ENCODE results near the gene C10orf67.
"Not testable (repeated sequence)": the region's sequence is repeated elsewhere in the genome, so short reads cannot be mapped to it uniquely, and the experiment has no call there.

The C10orf67 gene

DNA sequence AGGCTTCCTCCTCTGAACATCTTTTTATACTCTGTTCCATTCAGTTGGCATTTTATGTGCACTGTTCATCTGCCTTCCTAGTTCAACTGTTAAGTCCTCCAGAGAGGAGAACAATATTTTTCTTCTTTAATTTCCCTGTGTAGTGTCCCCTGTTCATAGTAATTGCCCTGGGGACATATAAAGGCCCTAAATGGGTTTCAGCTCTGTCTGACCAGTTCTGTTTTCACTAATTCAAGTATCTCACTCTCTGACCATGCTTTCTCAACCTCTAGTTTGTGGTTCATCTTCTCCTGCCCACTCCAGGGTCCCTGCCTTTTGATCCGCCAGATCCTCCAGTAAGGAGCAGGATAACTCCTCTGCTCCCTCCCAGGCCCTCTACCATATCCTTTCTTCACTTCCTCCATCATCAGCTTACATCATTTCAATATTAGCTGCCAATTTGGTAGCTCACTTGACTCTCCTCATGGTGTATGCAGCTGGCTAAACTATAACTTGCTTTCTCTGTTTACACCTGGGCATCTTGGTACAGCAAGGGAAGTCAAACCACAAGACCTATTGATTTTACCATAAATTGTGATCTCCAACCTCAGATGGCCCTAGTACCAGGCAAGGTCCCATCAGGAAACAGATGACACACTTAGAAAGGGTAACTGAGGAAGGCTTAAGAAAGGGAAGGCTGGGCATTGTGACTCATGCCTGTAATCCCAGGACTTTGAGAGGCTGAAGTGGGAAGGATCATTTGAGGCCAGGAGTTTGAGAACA, 17.7 kb upstream of the C10orf67 start:
- DNase-seq (ENCODE audit: low read depth): no peak

DNA sequence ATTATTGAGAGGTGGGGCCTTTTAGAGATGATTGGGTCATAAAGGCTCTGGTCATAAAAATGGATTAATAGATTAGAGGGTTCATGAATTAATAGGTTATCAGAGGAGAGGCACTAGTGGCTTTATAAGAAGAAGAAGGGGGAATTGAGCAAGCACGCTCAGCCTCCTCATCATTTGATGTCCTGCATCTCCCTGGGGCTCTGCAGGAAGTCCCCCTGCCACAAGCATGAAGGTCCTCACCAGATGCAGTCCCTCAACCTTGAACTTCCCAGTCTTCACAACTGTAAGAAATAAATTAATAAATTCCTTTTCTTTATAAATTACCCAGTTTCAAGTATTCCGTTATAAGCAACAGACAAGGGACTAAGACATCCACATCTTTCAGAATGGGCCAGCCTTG, 17.1 kb upstream of the C10orf67 start:
- no peak for DNase-seq (ENCODE audit: low read depth)

DNA sequence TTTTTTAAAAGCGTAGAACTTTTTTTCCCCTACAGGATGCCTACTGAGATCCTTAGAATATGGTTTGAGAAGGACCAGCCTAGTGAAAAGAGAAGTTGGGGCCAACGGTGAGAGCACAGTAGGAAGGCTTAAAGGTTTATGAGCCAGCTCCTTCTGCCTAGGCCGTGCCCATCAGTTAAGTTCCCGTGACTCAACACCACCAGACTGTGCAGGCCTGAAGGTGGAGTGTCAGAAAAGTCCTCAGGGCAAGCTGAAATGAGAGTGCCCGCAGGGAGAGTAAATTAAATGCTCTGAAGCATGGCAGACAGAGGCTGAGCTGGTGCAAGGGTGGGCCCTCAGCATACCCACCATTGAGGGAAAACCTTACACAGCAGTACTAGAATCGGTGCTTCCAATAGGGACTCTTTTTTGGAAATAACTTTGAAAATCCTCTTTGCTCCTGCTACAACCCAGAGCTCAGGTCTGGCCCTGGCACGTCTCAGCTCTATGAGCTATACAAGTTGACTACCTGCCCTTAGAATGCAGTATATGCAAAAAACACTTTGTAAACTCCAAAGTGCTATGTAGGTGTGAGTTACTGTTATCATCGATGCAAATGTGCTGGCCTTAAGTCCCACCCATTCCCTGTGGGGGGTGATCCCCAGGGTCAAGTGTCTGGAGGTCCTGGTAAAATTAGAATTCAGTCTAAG, 15.2 kb upstream of the C10orf67 start:
- no peak for DNase-seq (ENCODE audit: low read depth)

DNA sequence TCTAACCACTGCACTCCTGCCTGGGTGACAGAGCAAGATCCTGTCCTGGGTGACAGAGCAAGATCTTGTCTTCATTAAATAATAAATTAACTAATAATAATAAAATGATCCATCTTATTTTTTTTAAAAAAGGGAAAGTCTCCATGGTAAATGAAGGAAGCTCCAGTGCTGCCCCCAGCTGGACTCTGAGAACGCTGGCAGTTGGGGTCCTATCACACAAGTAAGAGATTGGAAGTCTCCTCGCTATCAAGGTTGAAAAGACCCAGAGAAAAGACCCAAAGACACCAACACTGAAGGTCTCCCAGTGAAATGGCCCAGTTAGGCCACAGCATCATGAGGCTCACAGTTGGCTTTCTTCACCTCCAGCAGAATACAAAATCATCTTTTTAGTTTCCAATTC, 13.8 kb upstream of the C10orf67 start:
- DNase-seq (ENCODE audit: low read depth): no peak

DNA sequence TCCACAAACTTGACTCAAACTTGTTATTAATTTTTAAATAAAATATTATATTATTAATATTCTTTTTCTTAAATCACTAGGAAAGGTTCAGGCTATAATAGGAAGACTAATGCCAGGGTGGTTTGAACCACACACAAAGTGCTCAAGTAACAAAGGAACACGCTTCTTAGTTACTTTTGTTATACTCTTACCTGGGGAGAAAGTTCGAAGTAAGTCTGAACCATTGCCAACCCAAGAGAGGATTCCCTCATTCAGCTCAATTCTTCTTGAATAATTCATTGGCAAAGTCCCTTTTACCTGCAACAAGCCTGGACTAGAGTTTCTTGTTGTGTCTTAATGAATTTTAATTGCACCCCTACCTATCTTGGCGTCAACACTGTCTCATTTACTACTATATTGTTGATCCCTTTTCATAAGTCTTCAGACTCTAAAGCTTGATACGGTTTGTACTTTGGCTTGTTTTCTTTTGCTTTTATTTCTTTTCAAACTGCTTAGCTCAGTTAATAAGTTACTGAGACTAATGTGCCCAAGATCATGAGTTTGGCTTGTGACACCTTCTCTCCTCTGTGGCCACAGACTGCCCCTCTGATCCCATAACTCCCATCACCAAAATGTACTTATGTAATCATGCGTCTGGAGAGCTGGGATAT, 10.2 kb upstream of the C10orf67 start:
- DNase-seq (ENCODE audit: low read depth): no peak

DNA sequence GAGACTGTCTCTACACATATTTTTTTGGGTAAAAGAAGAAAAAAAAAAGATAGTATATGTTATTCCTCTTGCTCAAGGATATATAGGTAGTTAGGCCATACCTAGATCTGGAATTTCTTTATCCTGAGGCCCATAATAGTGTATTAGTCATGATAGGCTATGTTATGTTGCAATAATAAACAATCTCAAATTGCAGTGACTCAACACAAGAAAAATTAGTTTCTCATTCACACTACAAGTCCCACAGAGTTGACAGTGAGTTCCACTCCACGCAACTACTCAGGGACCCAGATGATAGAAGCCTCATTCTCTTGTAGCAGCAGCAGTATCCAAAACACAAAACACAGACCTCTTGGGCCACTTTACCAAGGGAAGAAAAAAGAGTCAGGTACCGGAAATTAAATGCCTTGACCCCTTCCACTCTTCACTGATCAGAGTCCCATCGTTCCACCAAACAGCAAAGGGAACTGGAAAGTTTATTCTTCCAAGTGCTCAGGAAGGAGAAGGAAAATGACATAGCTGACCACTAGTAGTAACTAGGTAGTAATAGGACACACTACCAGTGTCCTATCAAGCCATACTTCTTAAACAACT, 7.4 kb upstream of the C10orf67 start:
- DNase-seq (ENCODE audit: low read depth): no peak

DNA sequence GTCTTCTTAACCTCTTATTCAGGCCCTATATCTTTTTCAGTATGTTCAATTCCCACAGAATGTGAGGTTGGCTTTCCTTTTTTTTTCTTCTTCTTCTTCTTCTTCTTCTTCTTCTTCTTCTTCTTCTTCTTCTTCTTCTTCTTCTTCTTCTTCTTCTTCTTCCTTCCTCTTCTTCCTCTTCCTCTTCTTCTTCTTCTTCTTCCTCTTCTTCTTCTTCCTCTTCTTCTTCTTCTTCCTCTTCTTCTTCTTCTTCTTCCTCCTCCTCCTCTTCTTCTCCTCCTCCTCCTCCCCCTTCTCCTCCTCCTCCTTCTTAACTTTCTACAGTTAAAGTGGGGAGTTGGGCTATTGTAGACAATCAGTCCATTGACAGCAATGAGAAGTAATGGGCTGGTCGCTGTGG, 6.1 kb upstream of the C10orf67 start:
- not testable (repeated sequence) for DNase-seq (ENCODE audit: low read depth)

DNA sequence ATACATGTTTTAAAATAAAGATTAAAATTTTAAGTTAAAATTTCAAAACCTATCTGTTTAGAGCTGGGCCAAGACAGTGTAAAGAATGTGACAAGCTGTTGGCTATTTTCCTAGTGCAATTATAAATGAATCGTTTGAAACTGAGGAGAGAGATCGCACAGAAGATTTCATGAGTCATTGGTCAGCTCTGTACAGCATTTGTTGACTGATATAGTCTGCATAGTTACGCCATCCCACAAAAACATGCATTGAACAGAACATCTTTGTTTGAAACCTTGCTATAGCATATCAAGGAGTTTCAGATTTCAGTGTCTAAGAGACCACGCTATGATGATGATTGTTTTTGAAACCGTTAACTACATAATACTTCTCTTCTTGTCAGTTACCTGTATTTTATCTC, 1.3 kb upstream of the C10orf67 start:
- no peak for DNase-seq (ENCODE audit: low read depth)

DNA sequence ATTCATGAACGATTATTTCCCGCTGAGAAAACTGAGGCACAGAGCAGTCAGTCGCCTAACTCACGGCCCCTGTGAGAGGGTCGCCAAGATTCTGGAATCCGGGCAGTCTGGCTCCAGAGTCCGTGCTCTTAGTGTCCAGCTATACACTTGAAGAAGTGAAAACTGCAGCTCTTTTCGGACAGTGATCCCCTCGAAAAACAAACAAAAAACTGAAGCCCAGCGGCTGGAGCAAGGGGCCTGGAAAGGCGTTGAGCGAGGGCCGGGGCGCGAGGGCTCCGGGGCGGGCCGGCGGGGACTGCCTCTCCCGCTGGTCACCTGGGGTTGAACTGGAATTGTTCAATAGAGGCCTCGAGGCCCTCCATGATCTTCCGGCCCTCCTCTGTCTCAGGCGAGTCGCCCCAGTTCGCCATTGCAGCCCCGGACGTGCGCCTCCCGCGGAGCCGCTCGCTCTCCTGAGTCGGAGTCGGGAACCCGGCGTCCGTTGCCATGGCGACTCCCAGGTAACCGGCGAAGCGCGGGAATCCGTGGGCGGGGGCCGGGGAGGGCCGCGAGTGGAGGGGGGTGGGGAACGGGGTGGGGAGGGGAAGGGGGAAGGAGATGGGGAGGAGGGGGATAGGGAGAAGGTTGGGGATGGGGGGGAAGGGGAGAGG, 881 bp downstream of the C10orf67 start:
- DNase-seq (ENCODE audit: low read depth): no peak

DNA sequence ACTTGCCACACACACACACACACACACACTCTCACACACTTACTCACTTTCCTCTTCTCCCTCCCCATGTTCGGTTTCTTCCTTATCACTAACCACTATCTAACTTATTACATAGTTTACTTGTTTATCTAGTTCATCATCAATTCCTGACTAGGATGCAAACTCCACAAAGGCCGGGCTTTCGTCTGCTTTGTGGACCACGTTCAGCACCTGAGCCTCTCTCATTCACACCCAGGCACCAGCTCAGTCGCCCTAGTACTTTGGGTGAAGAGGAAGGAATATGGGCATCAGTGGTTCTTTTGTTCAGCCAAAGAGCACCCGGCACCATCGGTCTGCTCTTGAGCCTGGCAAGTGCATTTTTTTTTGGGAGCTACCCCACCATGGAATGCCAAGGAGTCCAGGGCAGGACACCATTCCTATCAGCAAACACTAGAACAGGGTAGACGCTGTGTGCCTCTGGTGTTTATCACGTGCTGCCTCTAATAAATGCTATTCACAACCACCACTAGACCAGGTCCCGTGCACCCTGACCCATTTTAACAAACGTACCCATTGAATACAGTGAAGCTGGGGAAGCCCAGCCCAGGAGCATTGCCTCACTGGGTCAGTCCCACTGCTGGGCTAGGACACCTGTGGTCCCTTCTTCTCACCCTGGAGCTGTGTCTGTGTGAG, 2.2 kb downstream of the C10orf67 start:
- DNase-seq (ENCODE audit: low read depth): no peak

DNA sequence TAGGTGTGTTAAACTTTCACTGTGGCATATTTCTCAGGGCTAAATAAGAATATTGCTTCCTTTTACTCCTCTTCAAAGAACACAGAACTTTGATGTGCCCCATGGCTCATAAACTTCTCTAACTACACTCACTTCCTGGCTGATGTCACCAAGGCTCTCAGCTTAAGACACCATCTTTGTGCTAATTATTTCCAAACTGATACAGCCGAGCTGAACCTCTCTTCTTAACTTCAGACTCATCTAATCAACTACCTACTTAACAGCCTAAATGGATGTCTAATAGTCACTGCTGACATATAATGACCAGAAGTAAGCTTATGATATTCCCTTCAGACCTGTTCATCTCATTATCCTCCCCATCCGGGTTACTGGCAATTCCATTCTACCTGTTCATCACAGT, 3.6 kb downstream of the C10orf67 start:
- DNase-seq (ENCODE audit: low read depth): no peak

DNA sequence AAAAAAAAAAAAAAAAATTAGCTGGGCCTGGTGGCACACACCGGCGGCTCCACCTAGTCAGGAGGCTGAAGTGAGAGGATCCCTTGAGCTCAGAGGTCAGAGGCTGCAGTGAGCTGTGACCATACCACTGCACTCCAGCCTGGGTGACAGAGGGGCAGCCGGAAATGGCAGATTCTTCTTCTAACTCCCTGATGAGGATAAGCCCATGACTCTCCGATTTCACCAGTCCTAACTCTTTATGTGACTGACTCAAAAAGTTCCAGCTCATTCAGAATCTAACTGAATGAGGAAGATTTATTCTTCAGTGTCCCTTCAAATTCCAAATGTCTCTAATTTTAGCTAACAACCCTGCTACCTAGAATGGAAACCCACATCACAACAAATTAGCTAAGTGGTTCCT, 4.2 kb downstream of the C10orf67 start:
- no peak for DNase-seq (ENCODE audit: low read depth)

DNA sequence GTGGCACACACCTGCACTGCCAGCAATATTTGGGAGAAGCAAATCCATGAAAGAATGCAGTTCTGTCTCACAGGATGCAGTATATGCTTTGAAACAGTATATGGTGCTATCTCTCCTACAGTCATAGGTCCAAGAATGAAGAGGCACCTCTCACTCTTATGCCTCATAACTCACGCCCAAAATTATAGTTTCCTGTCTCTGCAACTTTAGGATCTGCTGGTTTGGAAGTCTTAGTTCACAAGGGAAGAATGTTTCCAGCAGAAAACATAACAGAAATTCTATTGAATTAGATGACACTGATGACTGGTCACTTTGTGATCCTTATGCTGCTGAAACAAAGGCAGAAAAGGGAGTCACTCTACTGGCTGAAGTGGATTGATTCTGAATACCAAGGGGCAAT, 5.7 kb downstream of the C10orf67 start:
- DNase-seq (ENCODE audit: low read depth): no peak

DNA sequence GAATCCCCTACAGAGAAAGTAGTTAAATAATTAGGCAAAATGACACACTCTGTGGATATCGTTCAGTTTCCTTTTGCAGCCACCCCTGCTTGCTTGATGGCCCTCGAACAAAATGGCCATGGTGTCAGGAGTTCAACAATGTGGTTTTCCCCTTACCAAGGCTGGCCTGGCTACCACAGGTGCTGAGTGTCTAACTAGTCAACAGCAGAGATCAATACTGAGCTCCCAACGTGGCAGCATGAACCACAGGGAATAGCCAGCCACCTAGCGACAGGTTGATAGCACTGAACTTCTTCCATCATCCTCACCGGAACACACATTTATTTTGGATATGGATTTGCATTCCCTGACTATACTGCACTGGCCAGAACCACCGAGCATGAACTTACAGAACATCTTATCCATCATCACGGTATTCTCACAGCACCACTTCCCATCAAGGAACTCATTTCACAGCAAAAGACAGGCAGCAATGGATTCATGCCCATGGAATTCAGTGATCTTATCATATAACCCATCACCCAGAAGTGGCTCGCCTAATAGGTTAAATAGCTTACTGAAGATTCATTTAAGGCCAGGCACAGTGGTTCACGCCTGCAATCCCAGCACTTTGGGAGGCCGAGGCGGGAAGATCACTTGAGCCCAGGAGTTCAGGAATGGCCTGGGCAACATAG, 6.3 kb downstream of the C10orf67 start:
- DNase-seq (ENCODE audit: low read depth): no peak

DNA sequence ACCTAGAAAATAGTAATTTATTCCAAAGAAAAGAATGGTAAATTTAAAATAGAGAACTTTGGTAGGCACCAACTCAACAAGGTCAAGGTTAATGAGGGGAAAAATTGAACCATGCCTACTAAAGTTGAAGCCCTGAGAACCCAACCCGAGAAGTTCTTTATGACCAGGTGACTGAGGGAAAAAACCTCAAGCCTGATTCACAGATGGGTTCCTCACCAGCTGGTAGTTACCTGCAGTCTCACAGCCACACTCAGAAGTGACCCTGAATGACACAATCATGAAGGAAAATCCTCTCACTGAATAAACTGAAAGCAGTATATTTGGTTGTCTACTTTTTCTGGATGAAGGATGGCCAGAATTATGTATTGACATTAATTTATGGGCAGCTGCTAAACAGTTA, 7.0 kb downstream of the C10orf67 start:
- no peak for DNase-seq (ENCODE audit: low read depth)

DNA sequence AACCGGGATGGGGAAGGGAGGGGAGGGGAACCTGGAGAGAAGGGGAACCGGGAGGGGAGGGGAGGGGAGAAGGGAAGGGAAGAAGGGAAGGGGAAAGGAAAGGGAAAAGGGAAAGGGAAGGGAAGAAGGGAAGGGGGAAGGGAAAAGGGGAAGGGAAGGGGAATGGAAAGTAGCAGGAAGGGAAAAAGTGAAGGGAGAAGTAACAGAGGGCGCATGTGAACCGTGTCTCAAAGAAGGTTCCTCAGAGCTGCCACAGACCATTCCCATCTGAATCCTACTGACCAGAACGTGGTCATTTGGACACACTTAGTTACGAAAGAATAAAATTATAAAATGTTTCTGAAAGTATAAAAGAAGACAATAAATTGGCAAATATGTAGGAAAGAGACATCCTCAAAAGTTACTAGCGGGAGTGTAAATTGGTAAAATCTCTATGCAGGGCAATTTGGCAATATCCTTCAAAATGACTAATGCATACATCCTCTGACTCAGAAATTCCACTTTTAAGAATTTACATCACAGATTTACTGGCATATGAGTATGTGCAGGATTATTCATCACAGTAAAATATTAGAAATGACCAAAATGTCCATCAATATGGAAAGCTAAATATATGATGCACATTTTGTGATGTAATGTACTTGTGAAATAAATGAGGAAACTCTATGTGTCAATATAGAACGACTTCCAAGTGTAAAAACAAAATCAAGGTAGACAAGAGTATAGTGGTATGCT, 12.9 kb downstream of the C10orf67 start:
- DNase-seq (ENCODE audit: low read depth): no peak

DNA sequence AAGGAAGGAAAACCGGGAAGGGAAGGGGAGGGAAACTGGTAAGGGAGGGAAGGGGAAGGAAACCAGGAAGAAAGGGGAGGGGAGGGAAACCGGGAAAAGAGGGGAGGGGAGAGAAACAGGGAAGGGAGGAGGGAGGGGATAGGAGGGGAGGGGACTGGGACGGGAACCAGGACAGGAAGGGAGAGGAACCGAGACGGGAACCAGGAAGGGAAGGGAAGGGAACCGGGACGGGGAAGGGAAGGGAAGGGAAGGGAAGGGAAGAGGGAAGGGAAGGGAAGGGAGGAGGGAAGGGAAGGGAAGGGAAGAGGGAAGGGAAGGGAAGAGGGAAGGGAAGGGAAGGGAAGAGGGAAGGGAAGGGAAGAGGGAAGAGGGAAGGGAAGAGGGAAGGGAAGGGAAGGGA, 13.6 kb downstream of the C10orf67 start:
- no peak for DNase-seq (ENCODE audit: low read depth)

DNA sequence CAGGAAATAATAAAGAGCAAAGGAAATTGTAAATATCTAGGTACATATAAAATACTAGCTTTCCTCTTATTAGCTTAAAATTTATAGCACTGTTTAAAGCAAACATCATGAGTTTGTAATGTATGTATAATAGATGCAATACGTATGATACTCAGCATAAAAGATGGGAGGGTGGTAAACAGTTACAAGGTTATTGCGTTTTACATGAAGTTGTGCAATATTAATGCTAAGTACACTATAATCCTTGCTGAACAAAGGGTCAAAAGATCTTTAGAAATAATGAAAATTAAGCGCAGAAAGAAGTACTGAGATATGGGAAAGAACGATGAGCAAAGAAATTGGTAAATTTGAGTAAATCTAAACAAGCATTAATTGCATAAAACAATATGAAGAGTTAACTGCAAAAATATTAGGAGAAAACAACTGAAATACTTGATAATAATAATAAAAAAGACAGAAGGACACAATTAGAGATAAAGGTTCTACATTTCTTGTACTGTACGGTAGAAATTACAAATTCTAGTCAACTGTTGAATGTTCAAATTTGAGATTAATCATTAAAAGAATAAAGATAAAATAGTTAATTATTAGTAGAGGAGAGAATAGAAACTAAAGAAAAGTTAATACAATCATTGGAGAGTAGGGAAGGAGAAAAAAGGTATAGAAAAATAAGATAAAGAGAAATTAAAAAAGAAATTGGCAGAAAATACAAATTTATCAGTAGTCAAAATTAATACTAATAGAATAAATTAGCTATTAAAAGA, 17.9 kb downstream of the C10orf67 start:
- DNase-seq (ENCODE audit: low read depth): no peak

DNA sequence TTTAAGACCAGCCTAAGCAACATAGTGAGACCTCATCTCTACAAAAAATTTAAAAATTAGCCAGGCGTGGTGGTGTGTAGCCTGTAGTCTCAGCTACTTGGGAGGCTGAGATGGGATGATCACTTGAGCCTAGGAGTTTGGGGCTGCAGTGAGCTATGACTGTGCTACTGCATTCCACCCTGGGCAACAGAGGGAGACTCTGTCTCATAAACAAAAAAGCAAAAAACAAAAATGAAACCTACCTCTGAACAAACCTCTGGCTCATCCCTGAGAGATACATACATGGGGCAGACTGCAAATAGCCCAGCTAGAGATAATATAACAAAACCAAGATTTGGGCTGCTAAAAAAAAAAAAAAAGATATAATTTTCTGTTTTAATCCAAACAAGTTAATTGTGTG, 19.5 kb downstream of the C10orf67 start:
- DNase-seq (ENCODE audit: low read depth): no peak

DNA sequence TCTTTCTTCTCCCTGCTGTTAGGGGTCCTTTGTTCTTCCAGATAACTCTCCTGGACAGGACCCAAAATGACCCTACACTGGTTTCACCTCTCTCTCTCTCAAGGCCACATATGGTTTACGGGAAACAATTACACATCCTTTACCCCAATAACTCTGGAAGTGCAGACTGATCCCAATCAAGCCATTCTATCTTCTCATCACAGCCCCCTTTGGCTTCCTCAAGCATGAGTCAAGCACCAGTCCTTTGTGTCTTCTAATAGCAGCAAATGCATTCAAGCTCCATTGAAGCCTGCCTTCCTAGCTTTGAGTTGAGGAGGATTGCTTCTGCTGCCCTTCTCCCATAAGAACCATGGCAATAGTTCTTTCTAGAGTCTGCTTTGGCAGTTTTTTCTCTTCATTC, 20.2 kb downstream of the C10orf67 start:
- no peak for DNase-seq (ENCODE audit: low read depth)

Data from CMK (cell line).